HuH-7.5 (cell line): Measurements from ENCODE around the gene MRPS6.

Source experiments
- DNase-seq: peaks from one replicate; pipeline ENCODE4 v3.0.0; 2011; ENCODE audit warnings: low spot score

MRPS6 gene

DNA sequence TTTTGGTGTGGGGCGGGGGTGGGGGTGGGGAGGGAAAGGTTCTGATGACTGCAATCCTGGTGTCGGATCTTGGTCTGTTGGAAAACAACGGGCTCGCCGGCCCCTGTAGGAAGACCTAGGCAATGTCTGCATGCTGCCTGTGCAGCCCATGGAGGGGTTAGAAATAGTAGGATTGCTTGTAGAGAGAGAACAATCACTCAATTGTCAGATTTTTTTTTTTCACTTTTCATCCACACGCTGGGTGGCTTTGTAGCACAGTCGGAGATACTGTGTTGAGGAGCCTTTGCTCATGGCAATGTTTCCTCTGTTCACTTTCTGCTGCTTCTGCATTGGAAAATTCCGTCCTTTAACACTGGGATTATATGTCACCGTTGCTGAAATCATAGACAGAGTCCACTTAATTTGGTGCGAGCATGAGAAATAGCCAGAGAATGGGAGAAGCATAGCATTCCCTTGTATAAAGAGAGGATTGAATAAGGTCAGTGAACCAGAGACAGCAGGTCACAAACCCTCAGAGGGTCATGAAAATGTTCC lies 107.5 kb downstream of the MRPS6 start:
- no peak for DNase-seq

DNA sequence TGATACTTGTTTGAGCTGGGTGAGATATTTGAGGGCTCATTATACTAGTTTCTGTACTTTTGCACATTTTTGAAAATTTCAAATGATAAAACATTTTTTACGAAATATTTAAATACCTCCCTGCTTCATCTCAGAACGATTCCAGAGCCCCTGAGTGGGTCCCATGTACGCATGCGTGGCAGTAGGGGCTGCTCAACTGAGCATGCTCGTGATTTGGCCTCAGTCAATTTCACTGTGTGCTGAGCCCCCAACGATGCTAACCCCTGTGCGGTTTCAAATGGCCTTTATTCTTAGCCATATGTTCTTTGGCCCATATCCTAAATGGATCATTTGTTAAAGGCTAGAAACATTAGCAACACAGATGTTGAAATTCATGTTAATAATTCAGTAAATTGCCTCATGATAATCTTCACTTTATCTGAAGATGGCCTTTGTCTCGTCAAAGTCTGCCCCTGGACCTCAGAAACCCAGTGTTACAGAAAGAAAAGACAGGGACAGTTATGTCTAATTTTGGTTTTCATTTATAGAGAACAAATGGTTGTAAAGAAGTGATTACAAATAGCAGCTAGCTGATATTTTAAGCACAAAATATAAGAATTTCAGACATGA lies 108.2 kb downstream of the MRPS6 start:
- no peak for DNase-seq

GRCh38 chr21:34182436-34182835 lies 109.1 kb downstream of the MRPS6 start:
- no peak for DNase-seq

GRCh38 chr21:34183331-34183928 lies 110.1 kb downstream of the MRPS6 start:
- no peak for DNase-seq

DNA sequence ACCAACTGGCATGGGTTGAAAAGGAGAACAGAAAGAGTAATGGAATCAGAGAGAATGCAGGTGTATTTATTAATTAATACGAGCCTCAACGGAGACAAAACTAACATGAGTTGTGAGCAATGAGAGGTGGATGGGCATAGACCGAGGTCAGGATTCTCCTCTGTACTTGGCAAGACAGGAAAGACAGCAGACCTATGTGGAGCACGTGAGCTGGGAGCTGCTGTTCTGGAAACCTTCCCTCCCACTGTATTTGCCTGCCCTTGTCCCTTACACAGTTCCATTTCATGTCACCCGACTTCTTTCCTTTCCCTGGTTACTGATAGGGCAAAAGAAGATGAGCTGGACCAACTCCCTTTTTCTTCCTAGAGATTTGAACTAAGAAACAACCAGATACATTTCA lies 110.9 kb downstream of the MRPS6 start:
- no peak for DNase-seq

GRCh38 chr21:34185026-34185750 lies 111.8 kb downstream of the MRPS6 start:
- no peak for DNase-seq

DNA sequence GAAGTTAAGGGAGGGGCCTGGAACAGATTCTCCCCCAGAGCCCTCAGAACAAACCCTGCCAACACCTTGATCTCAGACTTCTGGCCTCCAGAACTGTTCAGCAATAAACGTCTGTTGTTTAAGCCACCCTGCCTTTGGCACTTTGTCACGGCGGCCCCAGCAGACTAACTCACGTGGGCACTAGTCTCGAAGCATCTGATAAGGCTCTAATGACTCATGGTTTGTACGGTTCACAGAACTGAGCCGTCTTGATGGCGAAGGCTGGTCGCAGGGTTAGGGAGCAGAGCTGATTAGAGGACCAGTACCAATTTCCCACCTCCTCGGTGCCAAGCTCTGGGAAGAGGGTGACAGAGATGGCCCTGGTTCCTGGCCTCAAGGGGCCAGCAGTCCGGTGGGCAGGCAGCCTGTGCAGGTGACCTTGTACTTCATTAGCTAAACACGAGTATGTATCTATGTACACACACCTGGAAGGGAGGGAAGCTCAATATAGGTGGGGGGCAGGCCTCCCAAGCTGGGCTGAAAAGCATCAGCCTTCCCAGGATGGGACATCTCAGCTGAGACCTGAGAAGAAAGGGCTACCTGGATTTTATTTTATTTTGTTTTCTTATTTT lies 112.8 kb downstream of the MRPS6 start:
- DNase-seq = no peak

DNA sequence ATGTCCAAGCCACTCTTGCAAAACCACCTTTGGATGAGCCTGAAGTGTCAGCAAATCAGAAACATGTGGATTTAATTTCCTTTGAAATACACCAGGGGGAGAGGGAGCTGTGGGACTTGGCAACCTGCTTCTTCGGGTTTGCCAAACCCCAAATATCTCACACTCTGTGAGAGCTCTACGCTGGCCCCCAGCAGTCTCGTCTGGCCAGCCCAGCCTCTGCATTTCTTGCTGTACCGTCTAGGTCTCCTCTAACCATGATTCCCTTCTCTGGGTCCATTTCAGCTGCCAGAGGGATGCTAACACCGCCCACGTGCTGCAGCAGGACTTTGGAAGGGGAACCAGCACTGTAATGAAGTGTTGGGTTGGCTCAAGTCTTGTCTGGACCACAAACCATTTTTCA lies 114.6 kb downstream of the MRPS6 start:
- no peak for DNase-seq

- DNase-seq = no peak
Measured at GRCh38 chr21:34189506-34189905, 116.1 kb downstream of the MRPS6 start.

- no peak for DNase-seq
Measured at GRCh38 chr21:34190576-34191321, 117.4 kb downstream of the MRPS6 start.

DNA sequence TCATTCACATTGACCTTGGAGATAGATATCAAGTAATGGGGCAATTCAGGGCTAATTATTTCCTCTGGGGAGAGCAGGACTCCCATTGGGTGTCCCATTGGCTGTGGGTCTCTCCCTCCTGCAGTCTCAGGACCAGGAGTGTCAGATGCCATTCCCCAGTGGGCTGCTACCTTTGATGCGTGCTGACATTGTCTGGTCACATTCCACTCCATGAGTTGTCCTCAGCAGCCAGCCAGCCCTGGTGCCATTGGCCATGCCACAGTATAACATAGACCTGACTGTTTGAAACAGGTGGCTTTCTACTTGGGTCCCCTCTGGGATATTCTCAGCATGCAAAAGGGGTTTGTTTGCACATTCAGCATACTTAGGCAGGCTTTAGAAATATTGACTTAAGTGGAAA lies 118.5 kb downstream of the MRPS6 start:
- no peak for DNase-seq
